ENCODE data around the gene PCNP.
"Not testable (repeated sequence)": the region's sequence is repeated elsewhere in the genome, so short reads cannot be mapped to it uniquely, and the experiment has no call there.

PCNP gene

DNA sequence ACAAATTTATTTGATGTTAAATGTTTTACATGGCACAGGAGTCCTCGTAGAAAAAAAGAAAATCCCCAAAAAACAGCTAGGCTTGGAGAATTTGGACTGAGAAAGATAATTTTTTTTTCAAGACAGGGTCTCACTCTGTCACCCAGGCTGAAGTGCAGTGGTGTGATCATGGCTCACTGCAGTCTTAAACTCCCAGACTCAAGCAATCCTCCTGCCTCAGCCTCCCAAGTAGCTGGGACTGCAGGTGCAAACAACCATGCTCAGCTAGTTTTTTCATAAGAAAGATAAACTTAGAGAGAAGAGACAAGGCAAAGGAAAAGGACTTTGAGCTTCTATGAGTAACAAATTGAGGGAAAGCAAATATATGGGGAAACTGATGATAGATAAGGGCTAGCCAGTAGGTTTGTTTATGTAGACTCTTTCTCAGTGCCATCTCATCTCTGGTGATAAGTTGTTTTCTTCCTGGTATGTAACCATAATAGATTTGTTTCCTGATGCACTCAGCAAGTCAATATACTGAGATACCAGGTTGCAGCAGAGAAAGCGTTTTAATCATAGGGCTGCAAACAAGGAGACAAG, 25.4 kb upstream of the PCNP start:
- TF ChIP-seq, protein P1, sequence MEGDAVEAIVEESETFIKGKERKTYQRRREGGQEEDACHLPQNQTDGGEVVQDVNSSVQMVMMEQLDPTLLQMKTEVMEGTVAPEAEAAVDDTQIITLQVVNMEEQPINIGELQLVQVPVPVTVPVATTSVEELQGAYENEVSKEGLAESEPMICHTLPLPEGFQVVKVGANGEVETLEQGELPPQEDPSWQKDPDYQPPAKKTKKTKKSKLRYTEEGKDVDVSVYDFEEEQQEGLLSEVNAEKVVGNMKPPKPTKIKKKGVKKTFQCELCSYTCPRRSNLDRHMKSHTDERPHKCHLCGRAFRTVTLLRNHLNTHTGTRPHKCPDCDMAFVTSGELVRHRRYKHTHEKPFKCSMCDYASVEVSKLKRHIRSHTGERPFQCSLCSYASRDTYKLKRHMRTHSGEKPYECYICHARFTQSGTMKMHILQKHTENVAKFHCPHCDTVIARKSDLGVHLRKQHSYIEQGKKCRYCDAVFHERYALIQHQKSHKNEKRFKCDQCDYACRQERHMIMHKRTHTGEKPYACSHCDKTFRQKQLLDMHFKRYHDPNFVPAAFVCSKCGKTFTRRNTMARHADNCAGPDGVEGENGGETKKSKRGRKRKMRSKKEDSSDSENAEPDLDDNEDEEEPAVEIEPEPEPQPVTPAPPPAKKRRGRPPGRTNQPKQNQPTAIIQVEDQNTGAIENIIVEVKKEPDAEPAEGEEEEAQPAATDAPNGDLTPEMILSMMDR (IDR thresholded peaks at IDR 0.05; ENCODE audit: low read depth, low read length, missing control alignments), result no peak
- in situ Hi-C loops (cut with HindIII; ENCODE audit: low sequenced_read_pairs), result no loop called here
- DNase-seq (ENCODE audit: low read depth), result no peak

DNA sequence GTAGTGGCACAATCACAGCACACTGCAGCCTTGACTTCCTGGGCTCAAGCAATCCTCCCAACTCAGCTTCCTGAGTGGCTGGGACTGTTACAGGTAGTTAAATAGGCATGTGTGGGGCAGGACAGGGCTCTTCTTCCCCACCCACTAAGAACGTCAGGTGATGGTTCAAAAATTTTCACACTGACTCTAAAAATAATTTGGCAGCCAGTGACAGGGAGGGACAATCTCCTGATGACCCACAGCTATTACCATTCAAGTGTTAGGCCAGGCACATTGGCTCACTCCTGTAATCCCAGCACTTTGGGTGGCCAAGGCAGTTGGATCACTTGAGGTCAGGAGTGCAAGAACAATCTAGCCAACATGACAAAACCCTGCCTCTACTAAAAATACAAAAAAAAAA, 24.5 kb upstream of the PCNP start:
- TF ChIP-seq, protein P1 (IDR thresholded peaks at IDR 0.05; ENCODE audit: low read depth, low read length, missing control alignments), result no peak
- in situ Hi-C loops (cut with HindIII; ENCODE audit: low sequenced_read_pairs), result no loop called here
- no peak for DNase-seq (ENCODE audit: low read depth)
- no peak overlapping the region for H3K4me3 ChIP-seq (ENCODE audit: low read depth, low read length)

More for the DNA sequence above, 25.4 kb upstream of the PCNP start:
- no peak overlapping the region for H3K4me3 ChIP-seq (ENCODE audit: low read depth, low read length)

DNA sequence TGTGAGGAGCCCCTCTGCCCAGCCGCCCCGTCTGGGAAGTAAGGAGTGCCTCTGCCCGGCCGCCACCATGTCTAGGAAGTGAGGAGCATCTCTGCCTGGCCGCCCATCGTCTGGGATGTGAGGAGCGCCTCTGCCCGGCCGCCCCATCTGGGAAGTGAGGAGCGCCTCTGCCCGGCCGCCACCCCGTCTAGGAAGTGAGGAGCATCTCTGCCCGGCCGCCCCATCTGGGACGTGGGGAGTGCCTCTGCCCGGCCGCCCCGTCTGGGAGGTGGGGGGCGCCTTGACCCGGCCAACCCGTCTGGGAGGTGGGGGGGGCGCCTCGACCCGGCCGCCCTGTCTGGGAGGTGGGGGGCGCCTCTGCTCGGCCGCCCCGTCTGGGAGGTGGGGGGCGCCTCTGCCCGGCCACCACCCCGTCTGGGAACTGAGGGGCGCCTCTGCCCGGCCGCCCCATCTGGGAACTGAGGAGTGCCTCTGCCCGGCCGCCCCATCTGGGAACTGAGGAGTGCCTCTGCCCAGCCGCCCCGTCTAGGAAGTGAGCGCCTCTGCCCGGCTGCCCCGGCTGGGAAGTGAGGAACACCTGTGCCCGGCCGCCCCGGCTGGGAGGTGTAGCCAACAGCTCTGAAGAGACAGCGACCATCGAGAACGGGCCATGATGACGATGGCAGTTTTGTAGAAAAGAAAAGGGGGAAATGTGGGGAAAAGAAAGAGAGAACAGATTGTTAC, 22.5 kb upstream of the PCNP start:
- H3K4me3 ChIP-seq (ENCODE audit: low read depth, low read length); DNase-seq (ENCODE audit: low read depth); in situ Hi-C loops (cut with HindIII; ENCODE audit: low sequenced_read_pairs): not testable (repeated sequence)

DNA sequence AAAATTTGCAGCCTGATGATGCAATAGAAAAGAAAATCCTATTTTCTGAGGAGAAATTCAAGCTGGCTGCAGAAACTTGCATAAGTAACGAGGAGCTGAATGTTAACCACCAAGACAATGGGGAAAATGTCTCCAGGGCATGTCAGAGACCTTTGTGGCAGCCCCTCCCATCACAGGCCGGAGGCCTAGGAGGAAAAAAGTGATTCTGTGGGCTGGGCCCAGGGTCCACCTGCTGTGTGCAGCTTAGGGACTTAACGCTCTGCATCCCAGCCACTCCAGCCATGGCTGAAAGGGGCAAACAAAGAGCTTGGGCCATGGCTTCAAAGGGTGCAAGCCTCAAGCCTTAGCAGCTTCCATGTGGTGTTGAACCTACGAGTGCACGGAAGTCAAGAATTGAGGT, 20.6 kb upstream of the PCNP start:
- DNase-seq (ENCODE audit: low read depth); in situ Hi-C loops (cut with HindIII; ENCODE audit: low sequenced_read_pairs); H3K4me3 ChIP-seq (ENCODE audit: low read depth, low read length): not testable (repeated sequence)

DNA sequence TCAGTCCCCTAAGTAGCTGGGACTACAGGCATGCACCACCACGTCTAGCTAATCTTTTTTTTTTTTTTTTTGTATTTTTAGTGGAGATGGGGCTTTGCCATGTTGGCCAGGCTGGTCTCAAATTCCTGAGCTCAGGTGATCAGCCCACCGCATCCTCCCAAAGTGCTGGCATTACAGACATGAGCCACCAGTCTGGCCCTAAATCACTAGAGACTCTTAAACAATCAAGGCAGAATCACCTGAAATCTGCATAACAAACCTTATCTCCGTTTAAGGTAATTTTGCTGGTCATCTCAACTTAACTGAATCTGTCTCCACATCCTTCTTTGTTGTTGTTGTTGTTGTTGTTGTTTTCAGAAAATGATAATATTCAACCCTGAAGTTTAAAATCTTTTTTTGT, 17.9 kb upstream of the PCNP start:
- TF ChIP-seq, protein P1 (IDR thresholded peaks at IDR 0.05; ENCODE audit: low read depth, low read length, missing control alignments), result no peak
- no peak overlapping the region for H3K4me3 ChIP-seq (ENCODE audit: low read depth, low read length)
- in situ Hi-C loops (cut with HindIII; ENCODE audit: low sequenced_read_pairs), result no loop called here
- no peak for DNase-seq (ENCODE audit: low read depth)

DNA sequence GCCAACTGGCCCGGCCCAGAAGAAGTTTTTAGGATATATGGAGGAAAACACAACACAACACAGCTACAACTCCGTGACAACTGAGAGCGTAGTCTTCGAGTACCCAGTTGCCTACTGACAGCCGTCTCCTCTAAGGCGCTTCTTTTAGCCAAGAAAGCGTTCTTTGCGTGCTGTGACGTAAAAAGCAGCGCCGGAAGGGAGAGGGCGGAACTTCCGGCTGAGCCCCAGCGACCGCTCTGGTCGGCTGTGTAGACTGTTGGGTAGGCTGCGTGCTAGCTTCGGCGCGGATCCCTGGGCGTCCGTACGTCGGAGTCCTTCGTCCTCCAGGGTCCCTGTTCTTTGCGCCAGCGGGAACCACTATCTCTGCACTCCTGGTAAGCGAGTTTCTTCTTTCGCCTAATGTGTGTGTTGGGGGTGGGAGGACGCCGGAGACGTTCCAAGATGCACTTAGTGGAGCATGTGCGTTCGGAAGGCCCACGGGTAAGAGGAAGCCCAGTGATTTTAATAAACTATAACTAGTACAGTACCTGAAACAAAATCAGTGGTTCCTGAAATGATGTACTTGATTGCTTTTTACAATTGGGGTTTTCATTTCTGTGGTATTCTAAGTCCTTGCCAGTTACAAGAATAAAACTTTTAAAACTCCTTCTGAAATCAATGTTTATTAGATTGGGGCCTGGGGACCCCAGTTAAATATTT, 12.2 kb upstream of the PCNP start, which contains the start of gene TRMT10C:
Gene TRMT10C (plus strand): TSS at position 239 of the 699 bp plus-strand sequence. CDS start 2,914 bp downstream, outside the sequence.
- TF ChIP-seq, protein P1 (IDR thresholded peaks at IDR 0.05; ENCODE audit: low read depth, low read length, missing control alignments), result no peak
- H3K4me3 ChIP-seq (ENCODE audit: low read depth, low read length), result peak within 1 kb of the TSS; percentile 61
- in situ Hi-C loops (cut with HindIII; ENCODE audit: low sequenced_read_pairs), result no loop called here
- peak; percentile 84 for DNase-seq (ENCODE audit: low read depth)

DNA sequence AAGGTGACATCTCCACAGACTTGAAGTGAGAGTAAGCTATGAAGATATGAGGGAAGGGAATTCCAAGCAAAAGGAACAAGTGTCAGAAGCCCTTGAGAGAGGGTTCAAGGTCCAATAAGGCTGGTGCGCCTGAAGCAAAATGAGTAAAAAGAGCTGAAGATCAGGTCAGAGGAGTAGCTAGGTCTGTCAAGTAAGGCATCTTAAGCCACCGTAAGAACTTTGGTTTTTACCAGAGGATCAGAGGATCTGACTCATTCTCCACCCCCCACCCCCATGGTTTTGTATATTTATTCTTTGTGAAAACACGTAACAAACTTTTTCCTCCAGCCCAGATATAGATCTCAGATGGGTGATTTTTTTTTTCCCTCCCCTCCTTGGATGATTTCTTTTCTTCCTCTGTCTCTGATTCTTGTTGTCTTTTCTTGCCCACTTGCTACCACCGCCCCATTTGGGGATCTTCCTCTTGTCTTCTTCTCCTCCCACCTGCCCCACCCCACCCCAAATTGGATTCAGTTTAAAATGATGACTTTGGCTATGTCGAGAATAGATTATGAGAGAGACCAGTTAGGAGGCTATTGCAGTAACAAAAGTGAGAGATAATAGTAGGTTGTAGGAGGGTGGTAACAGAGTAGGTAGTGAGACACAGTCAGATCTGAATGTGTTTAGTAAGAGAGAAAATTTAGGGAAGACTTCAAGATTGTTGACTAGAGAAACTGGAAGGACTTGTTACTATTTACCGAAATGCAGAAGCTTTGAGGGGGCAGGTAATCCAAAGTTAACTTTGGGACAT, 6.3 kb upstream of the PCNP start:
- H3K4me3 ChIP-seq (ENCODE audit: low read depth, low read length), result no peak overlapping the region
- TF ChIP-seq, protein P1 (IDR thresholded peaks at IDR 0.05; ENCODE audit: low read depth, low read length, missing control alignments), result no peak
- no peak for DNase-seq (ENCODE audit: low read depth)
- in situ Hi-C loops (cut with HindIII; ENCODE audit: low sequenced_read_pairs), result no loop called here
